Measurements from ENCODE around the gene COL1A1.

The COL1A1 gene

DNA sequence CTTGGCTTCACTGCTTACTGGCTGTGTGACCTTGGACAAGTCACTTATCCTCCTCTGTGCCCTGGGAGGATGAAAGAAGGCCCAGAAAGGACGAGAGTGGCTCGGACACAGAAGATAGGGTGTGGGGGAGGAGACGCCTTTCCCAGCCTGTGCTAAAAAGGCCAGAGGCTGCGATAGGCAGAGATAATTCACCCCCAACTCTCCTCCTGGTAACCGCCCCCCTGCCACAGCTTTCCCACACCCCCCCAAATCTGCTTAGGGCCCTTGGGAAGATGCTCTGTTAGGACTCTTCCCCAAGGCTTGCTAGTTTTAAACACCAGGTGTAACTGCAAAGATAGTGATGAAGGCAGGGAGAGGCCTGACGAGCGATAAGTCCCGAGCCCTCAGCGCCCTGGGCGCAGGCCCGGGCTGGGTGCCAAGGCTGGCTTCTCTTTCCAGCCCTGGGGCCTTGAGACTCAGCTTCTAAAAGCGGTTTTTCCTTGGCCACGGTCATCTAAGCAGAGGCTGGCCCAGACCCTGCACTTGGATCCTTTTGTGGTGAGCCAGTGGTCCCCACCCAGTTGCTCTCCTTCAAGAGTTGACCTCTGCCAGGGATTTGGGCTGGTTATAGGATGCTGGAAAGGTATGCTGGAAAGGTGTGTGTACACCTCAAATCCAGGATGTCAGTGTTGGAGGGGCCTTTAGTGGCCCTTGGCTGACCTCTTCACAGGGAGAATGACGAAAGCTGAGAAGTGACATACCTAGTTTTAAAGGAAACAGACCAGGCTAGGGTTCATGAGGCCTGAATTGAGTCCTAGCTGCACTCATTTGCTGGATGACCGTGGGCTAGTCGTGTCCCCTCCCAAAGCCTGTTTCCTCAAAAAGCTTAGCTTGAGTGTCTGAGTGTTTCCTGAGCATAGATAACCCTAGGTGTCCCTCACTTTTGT is 47.5 kb downstream of the COL1A1 start:
- no peak for DNase-seq (ENCODE audit: low spot score)

DNA sequence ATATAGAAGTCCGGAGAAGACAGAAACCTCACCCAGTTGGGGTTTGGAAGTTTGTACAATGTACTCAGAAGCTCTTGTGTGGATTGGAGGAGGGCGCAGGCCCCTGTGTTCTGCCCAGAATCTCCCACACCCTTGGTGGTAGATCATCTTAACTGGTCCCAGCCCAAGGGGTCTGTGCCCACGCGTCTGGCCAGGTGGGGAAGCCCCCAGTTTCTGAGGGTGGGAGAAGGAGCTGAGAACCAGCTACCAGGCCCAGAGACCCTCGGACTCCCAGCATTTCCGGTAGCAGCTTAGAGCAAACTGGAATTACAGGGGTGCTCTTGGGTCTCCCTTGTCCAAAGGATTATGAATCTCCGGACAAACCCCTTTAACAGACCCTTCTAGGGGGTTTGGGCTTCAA is 48.7 kb downstream of the COL1A1 start:
- no peak for DNase-seq (ENCODE audit: low spot score)

DNA sequence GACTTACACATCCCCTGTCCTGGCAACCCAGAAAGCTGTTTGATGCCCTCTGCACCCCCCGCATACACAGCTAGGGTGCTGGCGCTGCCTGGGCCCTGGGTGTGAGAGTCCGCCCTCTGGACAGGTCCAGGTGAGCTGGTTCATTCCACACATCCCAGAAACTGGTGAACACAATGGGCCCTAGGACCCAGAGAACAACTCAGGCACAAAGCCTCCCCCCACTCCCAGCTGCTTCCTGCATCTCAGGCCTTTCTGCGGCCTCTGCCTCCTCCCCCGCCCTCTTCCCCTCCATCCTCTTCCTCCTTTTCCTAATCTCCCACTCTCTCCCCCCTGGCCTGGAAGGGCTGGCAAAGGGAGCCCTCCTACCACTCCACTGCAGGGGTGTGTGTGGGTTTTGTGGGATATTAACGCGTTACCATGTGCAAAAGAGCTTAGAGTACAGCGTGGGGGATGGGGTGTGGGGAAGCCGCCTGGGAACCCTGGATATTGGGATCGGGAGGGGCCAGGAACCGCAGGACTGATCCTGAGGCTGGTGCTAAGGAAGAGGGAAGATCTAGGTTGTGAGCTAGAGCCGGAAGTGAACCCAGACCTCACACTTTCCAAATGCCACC is 49.4 kb downstream of the COL1A1 start:
- DNase-seq (ENCODE audit: low spot score) = peak; percentile 86

DNA sequence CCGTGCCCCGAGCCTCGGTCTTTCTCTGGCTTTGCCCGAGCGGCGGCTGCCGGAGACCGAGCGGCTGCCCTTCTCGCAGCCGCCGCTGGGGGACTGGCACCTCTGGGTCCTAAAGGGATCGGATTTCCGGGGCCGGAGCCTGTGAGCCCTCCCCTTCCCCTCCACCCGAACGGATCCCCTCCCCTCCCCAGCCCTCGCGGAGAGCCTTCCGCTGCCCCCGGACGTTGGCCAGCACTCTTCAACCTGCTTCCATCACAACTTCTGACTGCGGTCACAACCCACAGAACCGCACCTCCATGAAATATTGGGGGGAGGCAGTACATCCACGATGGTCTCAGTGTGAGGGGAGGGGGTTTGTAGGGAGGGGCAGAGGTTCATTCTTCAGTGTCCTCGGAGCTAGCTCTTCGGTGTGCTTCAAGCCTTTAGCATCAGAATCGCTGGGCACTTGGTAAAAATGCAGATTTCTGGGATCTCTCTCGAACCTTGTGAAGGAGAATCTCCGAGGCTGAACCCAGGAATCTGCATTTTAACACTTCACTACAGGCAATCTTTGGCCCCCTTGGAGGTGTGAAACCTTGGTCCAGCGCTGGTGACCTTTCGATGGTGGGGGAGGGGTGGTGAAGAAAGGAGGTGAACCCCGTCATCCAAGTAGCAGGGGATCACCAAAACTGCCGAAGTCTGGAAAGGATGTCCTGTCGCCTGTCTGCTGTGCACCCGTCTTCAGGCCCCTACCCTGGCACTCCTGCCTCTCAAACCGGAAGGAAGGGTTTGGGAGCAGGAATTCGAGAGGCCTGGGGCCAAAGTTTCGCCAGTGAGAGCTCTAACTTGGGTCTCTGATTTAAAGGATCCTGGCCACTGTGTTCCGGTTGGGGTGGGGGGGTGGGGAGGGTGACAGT is 50.1 kb downstream of the COL1A1 start:
- DNase-seq (ENCODE audit: low spot score) = peak; percentile 81

DNA sequence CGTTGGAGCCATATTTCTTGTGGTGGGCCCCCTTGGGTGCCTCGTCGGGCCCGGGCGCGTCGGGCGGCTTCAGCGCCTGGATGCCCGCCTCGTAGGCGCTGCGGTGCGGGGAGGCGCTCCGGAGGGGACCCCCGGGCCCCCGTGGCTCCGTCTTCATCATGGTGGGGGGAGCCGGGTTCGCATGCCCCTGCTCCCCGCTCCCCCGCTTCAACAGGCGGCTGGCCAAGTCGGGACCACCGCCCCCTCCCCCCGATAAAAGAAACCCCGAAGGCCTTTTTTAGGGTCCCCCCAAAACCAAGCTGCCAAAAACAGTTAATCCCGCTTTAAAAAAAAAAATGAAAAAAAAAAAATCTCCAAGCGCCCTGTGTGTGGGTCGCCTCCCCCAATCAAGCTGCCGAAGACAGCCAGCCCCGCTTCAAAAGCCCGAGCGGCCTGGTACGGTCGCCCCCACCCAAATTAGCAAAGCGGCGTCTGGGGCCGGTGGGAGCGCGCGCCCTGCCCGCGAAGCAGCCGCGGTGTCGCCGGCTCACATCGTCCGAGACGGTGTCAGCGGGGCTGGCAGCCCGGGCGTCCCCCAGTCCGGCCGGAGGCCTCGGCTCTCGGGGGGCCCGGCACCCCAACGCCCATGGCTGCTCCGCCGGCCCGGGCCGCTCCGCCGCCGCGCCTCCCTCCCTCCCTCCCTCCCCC is 50.9 kb downstream of the COL1A1 start, which contains the start of gene PPP1R9B:
PPP1R9B (minus strand) TSS at position 324 of the 687 bp plus-strand sequence; CDS start at position 160, 164 bp downstream.
- DNase-seq (ENCODE audit: low spot score) = no peak

GRCh38 chr17:50149417-50150353 is 51.7 kb downstream of the COL1A1 start:
- DNase-seq (ENCODE audit: low spot score) = no peak

GRCh38 chr17:50149091-50149416 is 52.4 kb downstream of the COL1A1 start:
- DNase-seq (ENCODE audit: low spot score) = no peak

- no peak for DNase-seq (ENCODE audit: low spot score)
These were observed 53.0 kb downstream of the COL1A1 start for GRCh38 chr17:50148226-50149090.

DNA sequence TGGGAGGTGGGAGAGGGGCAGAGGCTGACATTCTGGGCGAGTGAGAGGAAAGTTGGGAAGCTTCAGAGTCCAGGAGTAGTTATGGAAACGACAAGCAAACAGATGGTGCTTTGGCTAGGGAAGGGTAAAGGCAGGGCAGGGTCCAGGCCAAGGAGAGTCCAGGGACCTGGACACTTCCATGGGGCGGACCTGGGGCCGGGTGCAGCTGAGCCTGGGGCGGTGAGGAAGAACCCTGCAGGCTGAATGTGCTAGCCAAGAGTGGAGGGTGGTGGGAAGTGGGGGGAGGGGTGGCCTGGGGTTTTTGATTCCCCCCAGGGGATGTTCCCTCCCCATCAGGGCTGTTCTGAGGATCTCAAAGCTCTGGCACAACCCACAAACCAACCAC is 53.6 kb downstream of the COL1A1 start:
- DNase-seq (ENCODE audit: low spot score) = no peak

GRCh38 chr17:50146927-50147665 is 54.3 kb downstream of the COL1A1 start:
- DNase-seq (ENCODE audit: low spot score) = no peak

GRCh38 chr17:50146230-50146926 is 55.1 kb downstream of the COL1A1 start:
- DNase-seq (ENCODE audit: low spot score) = no peak

GRCh38 chr17:50145532-50146229 is 55.8 kb downstream of the COL1A1 start:
- DNase-seq (ENCODE audit: low spot score) = no peak

GRCh38 chr17:50144845-50145531 is 56.4 kb downstream of the COL1A1 start:
- DNase-seq (ENCODE audit: low spot score) = no peak

DNA sequence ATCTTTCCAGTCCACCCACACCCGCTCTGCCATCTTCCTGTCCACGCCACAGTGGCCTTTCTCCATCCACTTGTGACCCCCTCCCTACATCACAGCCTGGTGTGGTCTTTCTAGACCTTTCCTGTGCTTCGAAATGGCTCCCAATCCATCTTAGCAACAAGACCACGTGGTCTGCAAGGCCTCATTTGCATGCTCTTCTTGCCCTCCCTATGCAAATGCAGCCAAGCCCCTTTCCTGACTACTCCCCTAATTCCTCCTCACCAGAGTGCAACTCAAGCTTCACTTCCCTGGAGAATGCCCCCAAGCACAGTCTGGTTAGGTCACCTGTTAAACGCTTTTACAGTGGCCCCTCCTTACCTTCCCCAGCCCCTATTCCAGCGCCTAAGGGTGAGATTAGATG is 57.1 kb downstream of the COL1A1 start:
- no peak for DNase-seq (ENCODE audit: low spot score)

DNA sequence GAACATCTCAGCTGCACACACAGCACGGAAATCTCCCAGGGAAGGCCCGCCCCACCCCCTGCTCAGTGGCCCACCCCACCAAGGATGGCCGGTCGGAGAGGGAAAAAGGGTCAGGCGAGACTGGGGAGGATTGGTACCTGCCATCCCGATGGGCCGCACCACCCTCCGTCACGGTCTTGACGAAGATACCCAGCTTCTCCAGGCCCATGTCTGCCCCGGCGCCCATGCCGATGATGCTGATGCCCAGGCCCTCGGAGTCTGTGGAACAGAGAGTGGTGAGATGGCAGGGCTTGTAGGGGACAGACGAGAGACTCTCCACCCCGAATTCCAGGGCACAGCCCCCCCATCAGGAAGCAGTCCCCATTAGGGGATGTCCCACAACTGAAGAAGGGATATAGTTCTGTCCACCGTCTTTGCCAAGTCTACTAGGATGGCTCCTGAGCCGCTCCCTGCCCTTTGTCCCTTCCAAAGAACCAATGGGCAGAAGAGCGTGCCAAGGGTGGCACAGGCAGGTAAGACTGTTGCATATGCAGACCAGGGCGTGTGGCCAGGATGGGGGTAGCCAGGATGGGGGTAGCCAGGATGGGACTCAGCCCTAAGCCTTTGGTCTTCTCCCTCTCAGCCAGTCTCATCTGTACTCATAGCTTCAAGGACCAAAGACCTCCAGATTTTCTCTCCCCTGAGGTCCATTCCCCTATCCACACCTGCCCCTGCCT is 57.8 kb downstream of the COL1A1 start:
- DNase-seq (ENCODE audit: low spot score) = no peak

GRCh38 chr17:50141745-50142110 is 59.7 kb downstream of the COL1A1 start:
- no peak for DNase-seq (ENCODE audit: low spot score)
